Measurements from ENCODE around the gene BEAN1. TPM values are rescaled to one million over a fixed set of nuclear protein-coding genes. Genes with fewer than 3 reads are reported as not detected.

The BEAN1 gene
- polyA plus RNA-seq, 1 of the 3 experiments (the other 2 are of a cell fraction) = 0.07 TPM

DNA sequence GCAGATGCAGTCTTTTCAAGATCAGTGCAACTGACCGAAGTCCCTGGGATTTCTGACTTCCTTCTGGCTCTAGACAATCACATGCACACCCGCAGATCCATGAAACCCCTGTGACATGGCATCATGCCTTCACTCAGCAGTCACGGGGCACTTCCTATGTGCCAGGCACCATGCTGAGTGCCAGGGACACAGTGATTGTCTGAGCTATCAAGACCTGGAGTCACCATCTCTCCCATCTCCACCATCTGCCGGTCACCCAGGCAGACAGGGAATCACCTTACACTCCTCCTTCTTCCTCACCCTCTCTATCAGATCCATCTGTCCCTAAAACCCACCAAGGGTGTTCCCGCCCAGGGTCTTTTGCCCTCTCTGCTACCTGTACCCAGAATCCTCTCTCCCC is 5.3 kb downstream of the BEAN1 start (continued):
- TF ChIP-seq, protein P1, sequence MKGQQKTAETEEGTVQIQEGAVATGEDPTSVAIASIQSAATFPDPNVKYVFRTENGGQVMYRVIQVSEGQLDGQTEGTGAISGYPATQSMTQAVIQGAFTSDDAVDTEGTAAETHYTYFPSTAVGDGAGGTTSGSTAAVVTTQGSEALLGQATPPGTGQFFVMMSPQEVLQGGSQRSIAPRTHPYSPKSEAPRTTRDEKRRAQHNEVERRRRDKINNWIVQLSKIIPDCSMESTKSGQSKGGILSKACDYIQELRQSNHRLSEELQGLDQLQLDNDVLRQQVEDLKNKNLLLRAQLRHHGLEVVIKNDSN (IDR thresholded peaks at IDR 0.05; ENCODE audit: borderline replicate concordance, low read depth) = no peak
- TF ChIP-seq GABPA (IDR thresholded peaks at IDR 0.05; ENCODE audit: low read depth) (no peak), FOSL2 (IDR thresholded peaks at IDR 0.05; ENCODE audit: borderline replicate concordance, low read depth) (no peak), EP300 (IDR thresholded peaks at IDR 0.05; ENCODE audit: borderline replicate concordance in 1 of 2, low read depth in 1 of 2, low read length in 1 of 2) (no peak), NRF1 (IDR thresholded peaks at IDR 0.05; ENCODE audit: low read depth, low read length) (no peak), TCF12 (IDR thresholded peaks at IDR 0.05) (no peak), CHD2 (IDR thresholded peaks at IDR 0.05; ENCODE audit: low read length, partially characterized antibody) (no peak), RFX5 (IDR thresholded peaks at IDR 0.05; ENCODE audit: low read length) (no peak)
- TF ChIP-seq, protein P2, sequence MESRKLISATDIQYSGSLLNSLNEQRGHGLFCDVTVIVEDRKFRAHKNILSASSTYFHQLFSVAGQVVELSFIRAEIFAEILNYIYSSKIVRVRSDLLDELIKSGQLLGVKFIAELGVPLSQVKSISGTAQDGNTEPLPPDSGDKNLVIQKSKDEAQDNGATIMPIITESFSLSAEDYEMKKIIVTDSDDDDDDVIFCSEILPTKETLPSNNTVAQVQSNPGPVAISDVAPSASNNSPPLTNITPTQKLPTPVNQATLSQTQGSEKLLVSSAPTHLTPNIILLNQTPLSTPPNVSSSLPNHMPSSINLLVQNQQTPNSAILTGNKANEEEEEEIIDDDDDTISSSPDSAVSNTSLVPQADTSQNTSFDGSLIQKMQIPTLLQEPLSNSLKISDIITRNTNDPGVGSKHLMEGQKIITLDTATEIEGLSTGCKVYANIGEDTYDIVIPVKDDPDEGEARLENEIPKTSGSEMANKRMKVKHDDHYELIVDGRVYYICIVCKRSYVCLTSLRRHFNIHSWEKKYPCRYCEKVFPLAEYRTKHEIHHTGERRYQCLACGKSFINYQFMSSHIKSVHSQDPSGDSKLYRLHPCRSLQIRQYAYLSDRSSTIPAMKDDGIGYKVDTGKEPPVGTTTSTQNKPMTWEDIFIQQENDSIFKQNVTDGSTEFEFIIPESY (IDR thresholded peaks at IDR 0.05; ENCODE audit: borderline replicate concordance, low read depth) = no peak
- TF ChIP-seq, protein P3, sequence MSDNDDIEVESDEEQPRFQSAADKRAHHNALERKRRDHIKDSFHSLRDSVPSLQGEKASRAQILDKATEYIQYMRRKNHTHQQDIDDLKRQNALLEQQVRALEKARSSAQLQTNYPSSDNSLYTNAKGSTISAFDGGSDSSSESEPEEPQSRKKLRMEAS (IDR thresholded peaks at IDR 0.05; ENCODE audit: low read depth) = no peak

DNA sequence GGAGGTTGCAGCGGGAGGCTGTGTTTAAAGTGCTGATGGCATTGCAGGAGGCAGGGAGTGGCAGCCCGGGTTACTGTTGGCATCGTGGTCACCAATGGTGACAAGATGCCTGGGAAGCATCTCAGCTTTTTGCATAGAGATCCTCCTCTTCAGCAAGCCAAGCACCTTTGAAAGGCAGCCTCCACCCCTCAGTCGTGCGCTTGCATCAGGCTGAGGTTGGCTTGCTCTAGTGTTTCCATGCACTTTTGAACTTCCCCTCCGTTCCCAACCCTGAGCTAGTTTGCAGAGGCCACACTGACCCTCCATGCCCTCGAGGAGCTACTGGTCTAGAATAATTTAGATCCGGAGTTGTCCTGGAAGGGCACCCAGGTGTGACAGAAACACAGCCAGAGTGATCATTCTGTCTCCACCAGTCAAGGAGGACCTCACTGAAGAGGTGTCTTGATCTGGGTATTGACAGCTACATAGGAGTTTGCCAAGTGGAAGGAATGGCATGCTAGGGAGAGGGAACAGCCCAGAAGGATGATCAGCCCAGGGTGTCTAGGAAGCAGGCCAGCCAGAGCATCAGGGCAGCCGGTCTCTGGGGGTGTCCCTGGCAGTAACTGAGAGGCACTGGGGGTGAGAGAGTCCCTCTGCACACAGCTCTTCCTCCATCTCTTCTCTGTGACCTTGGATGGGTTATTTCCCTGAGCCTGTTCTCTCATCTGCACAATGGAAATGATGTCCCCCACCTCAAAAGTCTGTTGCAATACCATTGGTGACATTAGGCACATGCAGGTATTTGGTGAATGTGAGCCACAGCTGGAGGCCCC is 7.7 kb downstream of the BEAN1 start:
- WGBS (ENCODE audit: low lambda C conversion rate) = 63% methylated on average over 9 of the region's 9 CpGs
- H3K4me2 ChIP-seq = no peak overlapping the region
- peaks cover 4% of the 10 kb centered on the region for H3F3A ChIP-seq (replicated peaks; ENCODE audit: insufficient read depth)
- no peaks in the 10 kb centered on the region for H3K9me2 ChIP-seq
- H2AFZ ChIP-seq (ENCODE audit: low read depth) = no peak overlapping the region
- ChIA-PET POLR2A (no interaction called here), CTCF (no interaction called here)
- H3K36me3 ChIP-seq (replicated peaks in 1 of 2; ENCODE audit: control insufficient read depth in 1 of 2, insufficient read depth in 2 of 2, low read length in 1 of 2) = no peaks in the 10 kb centered on the region
- no peak overlapping the region for H3K4me3 ChIP-seq (ENCODE audit: low read depth in 2 of 2, low read length in 1 of 2)
- H3K79me2 ChIP-seq (ENCODE audit: insufficient read depth) = no peaks in the 10 kb centered on the region
- H3K9ac ChIP-seq = no peak overlapping the region
- no peak for DNase-seq
- H3K4me1 ChIP-seq (ENCODE audit: control insufficient read depth in 1 of 2, insufficient read depth in 2 of 2, low read depth in 1 of 2, low read length in 1 of 2) = no peaks in the 10 kb centered on the region
- no peaks in the 10 kb centered on the region for H3K9me3 ChIP-seq
- H4K20me1 ChIP-seq (ENCODE audit: insufficient read depth) = no peaks in the 10 kb centered on the region
- peaks cover 12% of the 10 kb centered on the region for H3K27me3 ChIP-seq (ENCODE audit: insufficient read depth)
- no peak overlapping the region for H3K27ac ChIP-seq (ENCODE audit: low read depth in 2 of 2, low read length in 1 of 2)
- no peak for TF ChIP-seq GATA2 (CRISPR knock-in tag; IDR thresholded peaks at IDR 0.05)

DNA sequence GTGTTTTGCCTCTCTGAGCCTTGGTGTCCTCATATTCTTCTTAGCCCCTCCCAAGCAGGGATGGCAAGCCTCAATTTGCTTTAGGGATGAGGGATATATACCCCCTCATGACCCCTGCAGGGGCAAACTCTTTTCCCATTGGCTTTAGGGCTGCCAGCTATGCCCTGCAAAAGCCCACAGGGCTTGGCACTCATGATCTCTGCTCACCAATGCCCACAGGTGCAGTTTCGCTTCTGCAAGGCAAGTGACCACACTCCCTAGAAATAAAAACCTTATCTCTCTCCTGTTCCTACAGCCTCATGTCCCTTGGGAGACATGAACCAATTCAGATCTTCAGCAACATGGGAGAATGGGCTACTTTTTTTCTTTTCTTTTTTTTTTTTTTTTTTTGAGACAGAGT is 8.8 kb downstream of the BEAN1 start:
- Histone ChIP-seq H2AFZ (ENCODE audit: low read depth) (no peak overlapping the region), H3K79me2 (ENCODE audit: insufficient read depth) (no peaks in the 10 kb centered on the region), H3K4me2 (no peak overlapping the region), H3K4me1 (ENCODE audit: control insufficient read depth in 1 of 2, insufficient read depth in 2 of 2, low read depth in 1 of 2, low read length in 1 of 2) (no peaks in the 10 kb centered on the region), H3K9me3 (no peaks in the 10 kb centered on the region), H4K20me1 (ENCODE audit: insufficient read depth) (no peaks in the 10 kb centered on the region), H3K36me3 (replicated peaks in 1 of 2; ENCODE audit: control insufficient read depth in 1 of 2, insufficient read depth in 2 of 2, low read length in 1 of 2) (no peaks in the 10 kb centered on the region), H3K9ac (no peak overlapping the region), H3K27me3 (ENCODE audit: insufficient read depth) (peaks cover 8% of the 10 kb centered on the region; the same call in 1 of the 2 replicates), H3K9me2 (no peaks in the 10 kb centered on the region), H3K27ac (ENCODE audit: low read depth in 2 of 2, low read length in 1 of 2) (no peak overlapping the region), H3F3A (replicated peaks; ENCODE audit: insufficient read depth) (no peaks in the 10 kb centered on the region), H3K4me3 (ENCODE audit: low read depth in 2 of 2, low read length in 1 of 2) (no peak overlapping the region)
- WGBS (ENCODE audit: low lambda C conversion rate) = 100% methylated on average over 1 of the region's 1 CpG
- DNase-seq = no peak
- ChIA-PET CTCF (no interaction called here), POLR2A (no interaction called here)
- TF ChIP-seq TAF1 (IDR thresholded peaks at IDR 0.05; ENCODE audit: borderline replicate concordance, low read depth, low read length) = no peak
- TF ChIP-seq RAD21 (IDR thresholded peaks at IDR 0.05; ENCODE audit: low read length) = no peak
- TF ChIP-seq SIN3A (IDR thresholded peaks at IDR 0.05; ENCODE audit: borderline replicate concordance, low read depth, low read length) = no peak
- no peak for TF ChIP-seq SMC3 (IDR thresholded peaks at IDR 0.05; ENCODE audit: low read depth, low read length)
- no peak for TF ChIP-seq TEAD4 (IDR thresholded peaks at IDR 0.05; ENCODE audit: borderline replicate concordance, insufficient read depth)
- no peak for TF ChIP-seq YY1 (IDR thresholded peaks at IDR 0.05; ENCODE audit: low read depth)
- TF ChIP-seq POLR2AphosphoS5 (IDR thresholded peaks at IDR 0.05; ENCODE audit: low read depth, low read length) = no peak
- no peak for TF ChIP-seq MEF2A (IDR thresholded peaks at IDR 0.05; ENCODE audit: borderline replicate concordance, low read depth)
- no peak for TF ChIP-seq ELF1 (IDR thresholded peaks at IDR 0.05)
- TF ChIP-seq MXI1 (IDR thresholded peaks at IDR 0.05; ENCODE audit: low read depth, low read length) = no peak
- TF ChIP-seq, protein P3 (IDR thresholded peaks at IDR 0.05; ENCODE audit: low read depth) = no peak
- no peak for TF ChIP-seq FOXM1 (IDR thresholded peaks at IDR 0.05; ENCODE audit: low read depth)
- TF ChIP-seq, protein P4, sequence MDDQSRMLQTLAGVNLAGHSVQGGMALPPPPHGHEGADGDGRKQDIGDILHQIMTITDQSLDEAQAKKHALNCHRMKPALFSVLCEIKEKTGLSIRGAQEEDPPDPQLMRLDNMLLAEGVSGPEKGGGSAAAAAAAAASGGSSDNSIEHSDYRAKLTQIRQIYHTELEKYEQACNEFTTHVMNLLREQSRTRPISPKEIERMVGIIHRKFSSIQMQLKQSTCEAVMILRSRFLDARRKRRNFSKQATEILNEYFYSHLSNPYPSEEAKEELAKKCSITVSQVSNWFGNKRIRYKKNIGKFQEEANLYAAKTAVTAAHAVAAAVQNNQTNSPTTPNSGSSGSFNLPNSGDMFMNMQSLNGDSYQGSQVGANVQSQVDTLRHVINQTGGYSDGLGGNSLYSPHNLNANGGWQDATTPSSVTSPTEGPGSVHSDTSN (IDR thresholded peaks at IDR 0.05) = no peak
- TF ChIP-seq CHD2 (IDR thresholded peaks at IDR 0.05; ENCODE audit: low read length, partially characterized antibody) = no peak

Data from SK-N-SH (cell line).